Endothelial cell of umbilical vein (primary cell): ENCODE data around the gene TRIM27.

ENCODE experiments used
- CTCF ChIP-seq, 2 donors: IDR thresholded peaks; 1 replicate in 1 of 2; 2 replicates in 1 of 2; pipeline ENCODE4 v1.5.1; 2011; ENCODE audit warnings: low read length in 2 of 2, mild to moderate bottlenecking in 2 of 2, moderate library complexity in 2 of 2, control low read depth in 1 of 2, inconsistent platforms in 1 of 2, low read depth in 1 of 2; ENCODE audit not compliant: insufficient read depth in 1 of 2; ENCODE audit errors: extremely low read depth in 1 of 2
- EZH2 ChIP-seq: IDR thresholded peaks from 2 replicates; pipeline ENCODE4 v1.6.1; 2012; ENCODE audit warnings: borderline replicate concordance, low read depth, mild to moderate bottlenecking, moderate library complexity, low read length, inconsistent platforms; ENCODE audit not compliant: severe bottlenecking
- FOS ChIP-seq: IDR thresholded peaks from 2 replicates; pipeline ENCODE4 v1.6.1; 2011; ENCODE audit warnings: mild to moderate bottlenecking, low read length, moderate library complexity, borderline replicate concordance; ENCODE audit not compliant: insufficient read depth
- GATA2 ChIP-seq: IDR thresholded peaks from 2 replicates; pipeline ENCODE4 v1.7.0; 2011; ENCODE audit warnings: low read depth, mild to moderate bottlenecking, moderate library complexity, mixed read lengths, low read length; ENCODE audit not compliant: insufficient read length, insufficient read depth
- JUN ChIP-seq: IDR thresholded peaks from 2 replicates; pipeline ENCODE4 v1.6.1; 2011; ENCODE audit warnings: borderline replicate concordance, low read depth; ENCODE audit not compliant: insufficient read length, insufficient read depth
- MAX ChIP-seq: IDR thresholded peaks from 2 replicates; pipeline ENCODE4 v1.6.1; 2011; ENCODE audit not compliant: insufficient read depth, insufficient read length
- MYC ChIP-seq: IDR thresholded peaks from one replicate; pipeline ENCODE4 v1.6.1; 2011; ENCODE audit warnings: mild to moderate bottlenecking, low read depth, low read length
- POLR2A ChIP-seq: IDR thresholded peaks from 2 replicates; pipeline ENCODE4 v1.6.1; 2012; ENCODE audit warnings: low read depth, mild to moderate bottlenecking, control low read depth, low read length
- POLR2AphosphoS5 ChIP-seq: IDR thresholded peaks from 2 replicates; pipeline ENCODE4 v1.6.1; 2012; ENCODE audit warnings: low read depth, mild to moderate bottlenecking, control low read depth, low read length, moderate library complexity; ENCODE audit not compliant: insufficient read depth

- no peak for TF ChIP-seq MAX
- no peak for TF ChIP-seq POLR2AphosphoS5
- TF ChIP-seq CTCF (IDR thresholded peaks at IDR 0.05; ENCODE audit: extremely low read depth in 1 of 2, insufficient read depth in 1 of 2, low read depth in 1 of 2, low read length in 2 of 2), result no peak
- no peak for TF ChIP-seq POLR2A
- TF ChIP-seq EZH2, result no peak
- TF ChIP-seq FOS, result no peak
- no peak for TF ChIP-seq JUN
- TF ChIP-seq MYC, result no peak
- no peak for TF ChIP-seq GATA2
Observed at GRCh38 chr6:28871335-28872156, 52.2 kb downstream of the TRIM27 start.
